Posterior vena cava (tissue), 2 donors: Measurements from ENCODE around the gene APOC3. TPM values are rescaled to one million over a fixed set of nuclear protein-coding genes. Genes with fewer than 3 reads are reported as not detected.

Experiments
- DNase-seq: peaks from one replicate; pipeline ENCODE4 v3.0.0-alpha.2; 2020; ENCODE audit warnings: low spot score
- intact Hi-C, 2 donors: fragments of 100-400 bp; cut with DNase I; formaldehyde crosslinking; loops; one replicate each; pipeline versions ENCODE4 v1.14.1 to v1.14.2; 2022 to 2023
- total RNA-seq, 2 donors: library from RNA; stranded (reverse); fragmentation: NEBNext Ultra II Directional; extraction: Animal tissue kit (Norgen Biotek cat#: 25700); gene quantifications; one replicate each; pipeline ENCODE4 v1.2.1, GENCODE V29; 2021
- donor health status: DM: yes; HTN: yes; CAD: no.
- donor health status: DM: yes; HTN: yes; CAD: no.

APOC3 gene
- total RNA-seq, 2 donors from 2014 or later, result not detected

DNA sequence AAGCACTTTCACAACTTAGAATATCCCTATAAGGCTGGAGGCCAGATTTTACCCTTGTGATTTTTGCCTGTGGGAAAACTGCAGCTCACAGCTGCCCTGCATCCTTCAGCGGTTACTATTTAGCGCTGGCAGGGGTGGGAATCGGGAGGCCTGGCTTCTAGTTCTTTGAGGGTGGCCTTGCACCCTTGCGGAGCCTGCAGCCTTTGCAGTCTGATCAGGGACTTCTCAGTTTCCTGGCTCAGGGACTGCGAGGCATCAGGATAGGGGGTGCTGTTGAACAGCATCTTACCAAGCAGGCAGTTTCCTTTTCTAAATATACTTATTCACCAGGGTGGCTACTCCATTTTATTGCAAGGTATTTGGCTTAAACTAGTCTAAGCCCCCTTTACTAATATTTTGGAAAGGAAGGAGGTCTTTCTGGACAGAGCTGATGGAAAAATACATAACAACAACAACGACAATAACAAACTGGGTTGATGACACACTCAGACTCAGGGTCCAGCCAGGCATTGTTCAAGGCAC is 10.6 kb downstream of the APOC3 start:
- intact Hi-C loops, result no loop called here
- DNase-seq, result no peak

- intact Hi-C loops, result no loop called here
- DNase-seq, result no peak
These were observed 11.1 kb downstream of the APOC3 start for GRCh38 chr11:116840746-116841296.

GRCh38 chr11:116842117-116842516 is 12.4 kb downstream of the APOC3 start:
- intact Hi-C loops, result no loop called here
- DNase-seq, result no peak

- DNase-seq, result no peak
These were observed 13.2 kb downstream of the APOC3 start for GRCh38 chr11:116842909-116843308.

DNA sequence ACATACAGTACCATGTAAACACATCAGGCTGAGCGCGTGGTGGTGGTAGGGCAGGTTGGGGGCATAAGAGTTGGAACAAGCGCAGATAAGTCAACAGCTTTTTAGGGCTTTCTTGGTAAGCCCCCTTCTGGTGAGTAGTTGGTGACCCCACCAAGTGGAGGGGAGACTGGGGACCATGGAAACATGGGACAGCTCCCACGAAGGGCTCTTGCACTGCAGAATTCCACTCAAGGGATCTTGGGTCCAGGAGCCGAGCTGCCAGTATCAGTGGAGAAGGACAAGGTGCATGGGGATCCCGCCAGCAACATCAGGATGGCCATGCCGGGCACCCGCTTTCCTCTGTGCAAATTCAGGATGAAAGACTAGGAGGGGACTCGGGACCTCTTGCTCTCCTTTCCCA is 14.0 kb downstream of the APOC3 start:
- intact Hi-C loops, result no loop called here
- no peak for DNase-seq

More at GRCh38 chr11:116842909-116843308, 13.2 kb downstream of the APOC3 start:
- intact Hi-C loops, result no loop called here

GRCh38 chr11:116844722-116845121 is 15.0 kb downstream of the APOC3 start:
- intact Hi-C loops, result no loop called here
- DNase-seq, result no peak

- intact Hi-C loops, result no loop called here
- no peak for DNase-seq
These were observed 17.9 kb downstream of the APOC3 start for GRCh38 chr11:116847612-116848011.

- intact Hi-C loops, result no loop called here
- DNase-seq, result no peak
These were observed 19.4 kb downstream of the APOC3 start for GRCh38 chr11:116849060-116849459.

GRCh38 chr11:116849486-116849885 is 19.8 kb downstream of the APOC3 start:
- DNase-seq, result no peak
- intact Hi-C loops, result no loop called here

GRCh38 chr11:116851626-116852025 is 21.9 kb downstream of the APOC3 start:
- DNase-seq, result no peak
- intact Hi-C loops, result no loop called here

GRCh38 chr11:116852261-116853031 is 22.7 kb downstream of the APOC3 start:
- intact Hi-C loops, result no loop called here
- DNase-seq, result no peak

DNA sequence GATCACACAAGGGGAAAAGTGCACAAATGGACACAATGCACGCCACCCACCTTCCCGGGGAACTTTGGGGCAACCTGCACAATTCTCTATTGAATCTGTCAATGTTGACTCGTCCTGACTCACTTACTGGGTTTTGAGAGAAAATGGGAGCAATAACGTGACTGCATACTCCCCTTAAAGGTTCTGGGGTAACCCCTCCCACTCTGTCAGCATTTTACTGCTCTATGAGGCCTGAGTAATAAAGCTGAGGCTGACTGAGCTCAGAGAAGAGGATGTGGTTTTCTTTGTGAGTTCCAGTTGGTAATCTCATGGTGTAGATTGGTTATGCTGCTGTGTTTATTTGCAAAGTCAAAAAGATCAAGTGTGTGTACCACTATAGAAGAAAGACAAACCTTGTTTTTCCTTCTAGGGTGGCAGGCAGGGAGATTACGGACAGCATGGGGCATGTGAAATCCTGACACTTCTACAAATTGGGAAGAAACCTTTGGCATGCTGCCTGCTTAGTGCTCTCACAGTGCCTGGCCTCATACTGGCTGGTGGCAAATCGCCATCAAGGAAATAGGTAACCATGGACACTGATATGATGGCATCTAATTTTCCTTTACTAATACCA is 23.9 kb downstream of the APOC3 start:
- intact Hi-C loops, result no loop called here
- no peak for DNase-seq

DNA sequence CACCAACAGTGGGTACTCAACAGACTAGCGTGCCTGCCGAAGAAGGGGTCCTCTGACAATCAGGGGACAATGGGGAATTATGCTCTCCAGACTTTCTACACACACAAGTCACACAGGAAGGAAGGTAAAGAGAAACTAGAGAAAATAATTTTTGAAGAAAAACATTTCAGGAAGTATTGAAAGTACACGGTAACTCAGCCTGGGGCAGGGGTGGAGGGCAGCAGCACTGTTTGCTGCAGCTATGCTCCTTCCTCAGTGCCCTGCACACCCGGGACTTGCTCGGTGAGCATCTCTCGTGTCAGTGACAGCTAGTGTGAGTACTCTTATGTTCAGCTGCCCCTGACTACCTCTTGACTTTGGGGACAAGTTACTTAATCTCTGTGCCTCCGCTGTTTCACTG is 25.7 kb downstream of the APOC3 start:
- intact Hi-C loops, result no loop called here
- no peak for DNase-seq

DNA sequence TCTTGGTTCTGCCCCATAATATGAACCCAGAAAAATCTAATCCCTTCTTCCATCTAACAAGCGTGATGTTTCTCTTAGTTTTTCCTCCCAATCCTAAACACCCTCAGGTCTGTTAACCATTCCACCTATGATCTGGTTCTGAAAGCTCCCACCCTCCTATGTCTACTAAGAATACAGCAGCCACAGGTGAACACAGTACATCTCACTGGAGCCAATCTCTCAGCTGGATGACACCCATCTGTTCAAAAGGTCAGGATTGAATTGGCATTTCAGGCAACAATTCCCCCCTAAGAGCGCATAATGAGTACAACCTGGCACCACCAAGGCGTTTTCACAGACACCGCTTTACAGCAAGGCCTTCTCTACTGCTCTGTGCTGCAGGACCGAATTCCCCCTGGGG is 26.7 kb downstream of the APOC3 start:
- intact Hi-C loops, result no loop called here
- DNase-seq, result no peak

DNA sequence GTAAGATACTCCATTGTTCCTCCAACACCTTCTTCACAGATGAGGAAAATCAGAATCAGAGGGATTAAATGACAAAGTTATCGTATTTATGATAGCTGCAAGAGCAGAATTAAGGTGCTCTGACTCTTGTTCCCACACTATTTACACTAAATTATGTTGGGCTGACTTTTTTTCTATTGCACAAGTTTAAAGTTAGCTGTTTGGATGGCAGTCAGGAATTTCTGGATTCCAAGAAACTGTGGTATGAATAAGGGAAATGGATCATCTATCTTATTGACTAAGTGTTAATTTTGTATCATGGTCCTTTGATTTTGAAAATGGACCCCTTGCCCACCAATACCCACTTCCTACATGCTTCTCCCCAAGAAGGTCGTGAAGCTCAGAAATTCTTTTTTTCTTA is 27.6 kb downstream of the APOC3 start:
- intact Hi-C loops, result no loop called here
- no peak for DNase-seq

DNA sequence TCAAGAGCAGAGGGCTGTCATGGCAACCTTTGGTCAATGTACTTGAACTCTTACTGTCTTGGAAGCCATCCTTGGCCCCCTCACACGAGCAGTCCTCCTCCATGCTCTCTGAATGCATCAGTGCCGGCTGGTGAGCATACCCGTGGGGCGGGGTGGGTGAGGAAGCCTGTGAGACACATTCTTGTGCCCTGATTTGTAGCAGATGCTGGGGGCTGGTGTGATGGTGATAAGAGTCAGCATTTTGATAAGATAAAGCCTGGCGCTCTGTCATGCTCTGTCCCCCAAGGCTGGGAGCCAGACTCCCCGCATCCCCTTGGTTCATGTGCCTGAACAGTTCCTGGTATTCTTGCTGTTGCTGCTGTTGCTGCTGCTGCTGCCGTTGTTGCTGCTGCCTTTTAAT is 28.2 kb downstream of the APOC3 start:
- intact Hi-C loops, result no loop called here
- DNase-seq, result no peak

- intact Hi-C loops, result no loop called here
- no peak for DNase-seq
These were observed 29.5 kb downstream of the APOC3 start for GRCh38 chr11:116859175-116859574.

DNA sequence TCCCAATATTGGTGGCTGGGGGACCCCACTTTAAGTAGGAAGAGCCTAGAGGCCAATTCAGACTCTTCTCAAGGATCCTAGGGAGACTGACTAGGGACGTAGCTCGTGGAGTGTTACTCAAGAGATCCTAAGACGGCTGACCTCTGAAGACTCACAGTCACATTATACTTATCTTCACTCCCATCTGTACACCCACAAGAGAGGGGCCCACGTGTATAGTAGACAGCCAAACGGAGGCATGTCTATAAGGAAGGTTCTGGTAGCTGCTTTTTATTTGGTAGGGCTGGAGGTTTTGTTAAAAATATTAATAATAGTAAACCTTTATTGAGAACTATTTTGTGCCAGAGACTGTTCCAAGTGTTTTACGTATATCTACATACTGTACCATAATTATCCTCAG is 30.6 kb downstream of the APOC3 start:
- intact Hi-C loops, result no loop called here
- no peak for DNase-seq

- intact Hi-C loops, result no loop called here
- DNase-seq, result no peak
These were observed 31.8 kb downstream of the APOC3 start for GRCh38 chr11:116861539-116861938.

- intact Hi-C loops, result no loop called here
- DNase-seq, result no peak
These were observed 32.5 kb downstream of the APOC3 start for GRCh38 chr11:116862185-116862584.

DNA sequence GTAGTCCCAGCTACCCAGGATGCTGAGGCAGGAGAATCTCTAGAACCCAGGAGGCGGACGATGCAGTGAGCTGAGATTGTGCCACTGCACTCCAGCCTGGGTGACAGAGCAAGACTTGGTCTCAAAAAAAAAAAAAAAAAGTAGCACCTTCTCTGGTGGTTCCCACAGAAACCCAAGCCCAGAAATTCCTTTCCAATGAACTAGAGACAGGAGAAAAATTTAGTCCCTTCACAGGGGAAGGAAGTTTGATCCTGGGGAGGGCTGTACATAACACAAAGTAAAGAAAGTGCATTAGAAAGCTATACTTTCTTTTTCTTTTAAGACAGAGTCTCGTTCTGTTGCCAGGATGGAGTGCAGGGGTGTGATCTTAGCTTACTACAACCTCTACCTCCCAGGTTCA is 33.2 kb downstream of the APOC3 start:
- intact Hi-C loops, result no loop called here
- no peak for DNase-seq
